GM21390 (cell line): Measurements from ENCODE around the gene BACE2.
"Not testable (repeated sequence)": the region's sequence is repeated elsewhere in the genome, so short reads cannot be mapped to it uniquely, and the experiment has no call there.

Source experiments
- ATAC-seq: cut with Tn5 transposase; IDR thresholded peaks from one replicate; pipeline ENCODE4 v1.9.1; 2021; ENCODE audit not compliant: unreplicated experiment

Gene BACE2

GRCh38 chr21:41235201-41235600 is 67.2 kb downstream of the BACE2 start:
- no peak for ATAC-seq

- ATAC-seq = no peak
Measured at GRCh38 chr21:41236352-41236973, 68.5 kb downstream of the BACE2 start.

- not testable (repeated sequence) for ATAC-seq
Measured at GRCh38 chr21:41238081-41238796, 70.3 kb downstream of the BACE2 start.

GRCh38 chr21:41240040-41240439 is 72.1 kb downstream of the BACE2 start:
- ATAC-seq = no peak

- no peak for ATAC-seq
Measured at GRCh38 chr21:41241341-41241740, 73.4 kb downstream of the BACE2 start.

- no peak for ATAC-seq
Measured at GRCh38 chr21:41242238-41242829, 74.4 kb downstream of the BACE2 start.

- ATAC-seq = no peak
Measured at GRCh38 chr21:41243107-41243506, 75.1 kb downstream of the BACE2 start.

- ATAC-seq = not testable (repeated sequence)
Measured at GRCh38 chr21:41244266-41244880, 76.4 kb downstream of the BACE2 start.

GRCh38 chr21:41245509-41246135 is 77.7 kb downstream of the BACE2 start:
- ATAC-seq = no peak

GRCh38 chr21:41246808-41247207 is 78.8 kb downstream of the BACE2 start:
- ATAC-seq = no peak

- ATAC-seq = no peak
Measured at GRCh38 chr21:41247561-41248545, 79.9 kb downstream of the BACE2 start.

- ATAC-seq = no peak
Measured at GRCh38 chr21:41249476-41249875, 81.5 kb downstream of the BACE2 start.

- ATAC-seq = no peak
Measured at GRCh38 chr21:41250519-41250918, 82.6 kb downstream of the BACE2 start.

GRCh38 chr21:41251961-41252642 is 84.1 kb downstream of the BACE2 start:
- ATAC-seq = no peak

GRCh38 chr21:41254090-41254700 is 86.2 kb downstream of the BACE2 start:
- ATAC-seq = no peak

GRCh38 chr21:41255190-41255589 is 87.2 kb downstream of the BACE2 start:
- ATAC-seq = no peak

- ATAC-seq = not testable (repeated sequence)
Measured at GRCh38 chr21:41256231-41256630, 88.3 kb downstream of the BACE2 start.

- no peak for ATAC-seq
Measured at GRCh38 chr21:41256771-41257702, 89.1 kb downstream of the BACE2 start.
